Endothelial cell (in vitro differentiated cells): ENCODE data around the gene PPARD. TPM values are rescaled to one million over a fixed set of nuclear protein-coding genes. Genes with fewer than 3 reads are reported as not detected.

Experiments used
- DNase-seq: peaks from one replicate; pipeline ENCODE4 v3.0.0; 2021; ENCODE audit warnings: low spot score
- H3K27ac Mint-ChIP-seq: one replicate; pipeline ENCODE4 v1.8.0; 2021; ENCODE audit warnings: mixed read lengths, inconsistent platforms; ENCODE audit not compliant: unreplicated experiment
- H3K27me3 Mint-ChIP-seq: one replicate; pipeline ENCODE4 v1.8.0; 2021; ENCODE audit warnings: mild to moderate bottlenecking, moderate library complexity, mixed read lengths, inconsistent platforms; ENCODE audit not compliant: unreplicated experiment
- H3K36me3 Mint-ChIP-seq: one replicate; pipeline ENCODE4 v1.8.0; 2021; ENCODE audit warnings: mild to moderate bottlenecking, low read depth, mixed read lengths, inconsistent platforms; ENCODE audit not compliant: unreplicated experiment
- H3K4me1 Mint-ChIP-seq: one replicate; pipeline ENCODE4 v1.8.0; 2021; ENCODE audit warnings: mild to moderate bottlenecking, mixed read lengths, inconsistent platforms; ENCODE audit not compliant: unreplicated experiment
- H3K4me3 Mint-ChIP-seq: one replicate; pipeline ENCODE4 v1.8.0; 2021; ENCODE audit warnings: mild to moderate bottlenecking, mixed read lengths, inconsistent platforms; ENCODE audit not compliant: unreplicated experiment
- H3K9me3 Mint-ChIP-seq: one replicate; pipeline ENCODE4 v1.8.0; 2021; ENCODE audit warnings: mixed read lengths, inconsistent platforms; ENCODE audit not compliant: unreplicated experiment
- CTCF ChIP-seq: fragments of 200-600 bp; sonication (generic); IDR thresholded peaks from one replicate; pipeline ENCODE4 v1.5.0; 2021; ENCODE audit warnings: antibody characterized with exemption; ENCODE audit not compliant: unreplicated experiment
- long read RNA-seq: library from polyadenylated mRNA; unstranded; transcript quantifications from one replicate; pipeline ENCODE4 v2.0.0, GENCODE V29; 2020; ENCODE audit not compliant: unreplicated experiment
- total RNA-seq: library from RNA; stranded (reverse); fragmentation: NEBNext Ultra II Directional; extraction: Animal tissue kit (Norgen Biotek cat#: 25700); gene quantifications from one replicate; pipeline ENCODE4 v1.2.1, GENCODE V29; 2021; ENCODE audit not compliant: unreplicated experiment

PPARD gene
- 38.7 TPM for total RNA-seq
- long read RNA-seq, partial matches to known transcripts: 1 of 2 reads
- long read RNA-seq, other reads (novel, unspliced or antisense): 1 of 2 reads

GRCh38 chr6:35342258-35343091 lies at the start of gene PPARD:
Gene PPARD (plus strand): TSS chr6:35342558. CDS start chr6:35411088, 68,530 bp downstream.
- peaks cover 8% of the 10 kb centered on the region for H3K36me3 Mint-ChIP-seq
- TF ChIP-seq CTCF: peak; percentile 92

GRCh38 chr6:35293681-35294080 lies 48.7 kb upstream of the PPARD start:
- H3K36me3 Mint-ChIP-seq: peaks cover 19% of the 10 kb centered on the region
- H3K9me3 Mint-ChIP-seq: no peaks in the 10 kb centered on the region
- no peak overlapping the region for H3K4me3 Mint-ChIP-seq
- H3K27me3 Mint-ChIP-seq: peaks cover 10% of the 10 kb centered on the region
- TF ChIP-seq CTCF: no peak
- H3K27ac Mint-ChIP-seq: no peak overlapping the region
- peaks cover 11% of the 10 kb centered on the region for H3K4me1 Mint-ChIP-seq
- DNase-seq: no peak

More at GRCh38 chr6:35342258-35343091, at the start of gene PPARD:
- H3K4me1 Mint-ChIP-seq: peaks cover 29% of the 10 kb centered on the region
- H3K27me3 Mint-ChIP-seq: peaks cover 6% of the 10 kb centered on the region
- H3K27ac Mint-ChIP-seq: peak within 1 kb of the TSS; percentile 78
- H3K9me3 Mint-ChIP-seq: no peaks in the 10 kb centered on the region
- peak; percentile 100 for DNase-seq
- H3K4me3 Mint-ChIP-seq: peak within 1 kb of the TSS; percentile 97

DNA sequence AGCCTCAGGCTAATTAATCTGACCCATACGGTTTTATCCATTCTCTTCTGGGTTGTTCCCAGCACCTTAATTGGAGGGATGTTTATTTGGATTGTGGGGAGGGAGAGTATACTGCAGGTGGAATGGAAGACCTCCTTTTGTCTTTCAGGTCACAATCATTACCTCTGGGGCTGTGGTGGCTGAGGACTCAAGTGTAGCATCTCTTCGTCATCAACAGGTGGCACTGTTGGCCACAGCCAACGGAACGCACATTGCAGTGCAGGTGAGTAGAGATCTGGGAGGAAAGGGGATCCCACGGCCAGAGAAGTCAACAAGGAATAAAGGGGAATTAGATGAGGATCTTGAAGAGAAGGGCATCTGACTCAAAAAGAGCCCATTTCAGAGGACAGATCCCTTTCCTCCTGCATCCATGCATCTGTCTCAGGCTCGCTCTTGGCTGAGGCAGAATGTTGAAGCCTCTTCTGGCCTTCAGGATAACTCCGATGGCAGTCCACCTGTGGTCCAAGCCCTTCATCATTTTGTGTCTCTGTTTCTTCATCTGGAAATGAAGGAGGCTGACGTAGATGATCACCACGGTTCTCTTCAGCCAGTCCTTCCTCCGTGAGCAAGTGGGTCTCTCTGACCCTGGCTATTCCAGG lies 47.9 kb upstream of the PPARD start:
- H3K27ac Mint-ChIP-seq: no peak overlapping the region
- DNase-seq: peak; percentile 31
- H3K36me3 Mint-ChIP-seq: peaks cover 20% of the 10 kb centered on the region

DNA sequence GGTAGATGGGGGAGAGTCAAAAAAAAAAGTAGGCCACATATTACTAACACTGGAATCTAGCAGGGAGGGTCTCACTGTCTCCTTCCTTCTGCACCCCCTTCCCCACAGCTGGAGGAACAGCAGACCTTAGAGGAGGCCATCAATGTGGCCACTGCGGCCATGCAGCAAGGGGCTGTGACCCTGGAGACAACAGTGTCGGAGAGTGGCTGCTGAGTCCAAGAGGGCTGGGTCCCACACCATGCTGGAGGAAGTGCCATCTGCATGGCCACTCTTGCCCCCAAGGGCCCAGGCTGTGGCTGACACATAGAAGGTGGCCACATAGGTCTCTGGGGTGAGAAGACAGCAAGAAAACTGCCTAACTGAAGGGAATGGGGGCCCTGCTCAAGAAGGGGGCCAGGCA lies 47.3 kb upstream of the PPARD start:
- no peak for DNase-seq
- TF ChIP-seq CTCF: no peak
- Mint-ChIP-seq H3K27ac (no peak overlapping the region), H3K9me3 (no peaks in the 10 kb centered on the region), H3K27me3 (peaks cover 13% of the 10 kb centered on the region), H3K36me3 (peaks cover 20% of the 10 kb centered on the region), H3K4me1 (peaks cover 25% of the 10 kb centered on the region), H3K4me3 (no peak overlapping the region)

More for the DNA sequence above, 47.9 kb upstream of the PPARD start:
- Mint-ChIP-seq H3K4me1 (peaks cover 19% of the 10 kb centered on the region), H3K9me3 (no peaks in the 10 kb centered on the region), H3K27me3 (peaks cover 10% of the 10 kb centered on the region), H3K4me3 (no peak overlapping the region)
- TF ChIP-seq CTCF: peak; percentile 62
